ENCODE results near the gene PRKAB1.

Gene PRKAB1

DNA sequence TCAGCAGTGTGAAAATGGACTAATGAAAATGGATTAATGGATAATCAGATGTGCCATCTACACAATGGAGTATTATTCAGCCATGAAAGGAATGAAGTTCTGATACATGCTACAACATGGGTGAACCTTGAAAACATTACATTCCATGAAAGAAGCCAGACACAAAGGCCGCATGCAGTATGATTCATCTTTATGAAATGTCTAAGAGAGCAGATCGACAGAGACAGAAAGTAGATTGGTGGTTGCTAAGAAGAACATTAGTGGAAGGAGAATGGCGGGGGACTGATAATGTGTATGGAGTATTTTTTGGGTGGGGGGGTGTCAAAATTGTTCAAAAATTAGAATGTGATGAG lies 47.3 kb downstream of the PRKAB1 start:
- no peak for FAIRE-seq

DNA sequence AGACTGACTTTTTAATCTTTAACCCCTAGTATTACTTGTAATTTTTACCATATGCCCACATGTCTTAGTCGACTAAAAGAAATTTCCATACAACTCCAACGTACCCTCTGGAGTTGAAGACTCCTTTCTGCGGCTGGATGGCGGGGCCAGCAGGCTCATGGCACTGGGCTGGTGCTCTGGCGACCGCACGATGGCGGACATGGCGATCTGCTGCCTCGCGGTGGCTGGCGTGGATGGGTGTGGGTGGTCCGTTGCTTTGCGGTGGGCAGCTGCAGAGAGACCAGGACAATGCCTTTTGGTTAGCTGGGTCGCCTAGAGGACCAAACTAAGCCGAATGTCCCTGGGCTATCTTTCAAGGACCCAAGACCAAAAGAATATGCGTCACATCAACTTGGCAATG lies 50.2 kb downstream of the PRKAB1 start:
- FAIRE-seq = no peak

DNA sequence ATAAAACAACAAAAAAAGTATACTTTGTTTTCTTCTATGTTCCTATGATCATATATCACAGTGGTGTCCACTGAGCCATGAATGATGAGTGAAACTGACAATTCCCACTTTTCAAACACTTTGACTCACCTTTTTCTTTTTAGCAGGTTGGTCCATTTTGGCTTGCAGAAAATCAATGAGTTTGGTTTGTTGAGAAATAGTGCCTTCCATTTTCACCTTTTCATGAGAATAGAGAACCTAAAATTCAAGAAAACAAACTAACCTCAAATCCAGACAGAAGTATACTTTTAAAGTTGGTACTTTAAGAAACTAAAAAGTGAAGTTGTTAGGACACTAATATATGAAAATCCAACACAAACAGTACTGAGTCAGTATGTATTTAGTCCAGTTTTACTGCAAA lies 52.4 kb downstream of the PRKAB1 start:
- FAIRE-seq = no peak

DNA sequence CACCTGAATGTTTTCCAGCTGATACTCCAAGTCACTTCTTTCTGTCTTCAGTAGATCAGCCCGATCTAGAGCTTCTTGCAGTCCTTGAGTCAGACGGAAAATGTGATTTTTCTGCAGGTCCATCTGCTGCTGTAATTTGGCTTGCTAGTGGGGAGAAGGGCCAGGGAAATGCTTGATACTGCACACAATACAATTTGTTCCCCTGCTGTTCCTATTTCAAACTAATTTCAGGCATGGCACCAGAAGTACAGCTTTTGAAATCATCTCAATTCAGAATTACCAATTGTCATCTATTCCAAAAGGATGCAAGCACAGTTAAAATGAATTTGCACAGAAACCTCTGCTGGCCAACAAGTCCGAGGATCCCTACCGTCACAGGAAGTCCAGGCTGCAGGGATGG lies 53.4 kb downstream of the PRKAB1 start:
- FAIRE-seq = no peak

DNA sequence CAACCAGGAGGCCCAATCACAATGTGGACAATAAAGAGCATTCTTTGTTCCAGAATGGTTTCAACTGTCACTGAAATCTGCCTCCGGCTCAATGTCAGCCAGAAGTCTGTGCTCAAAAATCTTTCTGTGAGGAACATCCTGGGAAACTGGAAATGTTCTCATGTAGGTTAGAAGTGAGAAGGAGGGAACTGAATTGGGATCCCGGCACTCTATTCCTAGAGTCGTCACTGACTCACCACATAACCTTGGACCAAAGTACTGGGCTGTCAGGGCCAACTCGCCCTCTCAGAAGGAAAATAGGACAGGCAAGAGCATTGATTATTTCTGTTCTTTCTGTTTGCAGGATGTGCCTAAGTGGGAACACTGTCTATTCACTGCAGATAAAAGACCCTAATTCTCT lies 57.6 kb downstream of the PRKAB1 start:
- no peak for FAIRE-seq

DNA sequence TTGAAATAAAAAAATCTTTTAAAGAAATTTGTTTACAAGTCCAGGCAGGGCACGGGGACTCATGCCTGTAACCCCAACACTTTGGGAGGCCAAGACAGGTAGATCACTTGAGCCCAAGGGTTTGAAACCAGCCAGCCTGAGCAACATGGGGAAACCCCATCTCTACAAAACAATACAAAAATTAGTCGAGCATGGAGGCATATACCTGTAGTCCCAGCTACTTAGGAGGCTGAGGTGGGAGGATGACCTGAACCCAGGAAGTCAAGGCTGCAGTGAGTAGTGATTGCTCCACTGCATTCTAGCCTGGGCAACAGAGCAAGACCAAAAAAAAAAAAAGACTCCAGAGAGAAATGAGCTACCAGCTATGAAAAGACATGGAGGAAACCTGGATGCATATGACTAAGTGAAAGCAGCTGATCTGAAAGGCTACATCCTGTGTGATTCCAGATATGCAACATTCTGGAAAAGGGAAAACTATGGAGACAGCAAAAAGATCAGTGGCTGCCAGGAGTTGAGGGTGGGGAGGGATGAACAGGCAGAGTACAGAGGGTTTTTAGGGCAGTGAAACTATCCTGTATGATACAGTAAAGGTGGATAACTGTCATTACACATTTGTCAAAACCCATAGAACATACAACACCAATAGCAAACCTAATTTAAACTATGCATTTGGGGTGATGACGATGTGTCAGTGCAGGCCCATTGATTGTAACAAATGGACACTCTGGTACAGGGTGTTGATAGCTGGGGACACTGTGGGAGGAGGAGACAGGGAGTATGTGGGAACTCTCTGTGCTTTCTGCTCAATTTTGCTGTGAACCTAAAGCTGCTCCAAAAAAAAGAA lies 59.9 kb downstream of the PRKAB1 start:
- FAIRE-seq = no peak

DNA sequence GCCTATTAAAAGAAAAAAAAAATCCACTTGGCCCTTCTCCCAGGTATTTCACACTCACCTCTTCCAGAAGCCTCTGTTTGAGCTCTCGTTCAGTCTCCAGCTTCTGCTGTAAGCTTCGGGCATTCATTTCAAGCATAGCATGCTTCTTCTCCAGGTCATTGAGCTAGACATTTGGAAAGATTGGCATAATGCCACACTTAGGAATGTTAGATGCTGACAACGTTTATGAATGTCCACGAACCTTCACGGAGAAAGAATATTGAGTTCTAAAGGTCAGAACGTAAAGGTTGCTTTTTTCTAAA lies 60.5 kb downstream of the PRKAB1 start:
- no peak for FAIRE-seq

DNA sequence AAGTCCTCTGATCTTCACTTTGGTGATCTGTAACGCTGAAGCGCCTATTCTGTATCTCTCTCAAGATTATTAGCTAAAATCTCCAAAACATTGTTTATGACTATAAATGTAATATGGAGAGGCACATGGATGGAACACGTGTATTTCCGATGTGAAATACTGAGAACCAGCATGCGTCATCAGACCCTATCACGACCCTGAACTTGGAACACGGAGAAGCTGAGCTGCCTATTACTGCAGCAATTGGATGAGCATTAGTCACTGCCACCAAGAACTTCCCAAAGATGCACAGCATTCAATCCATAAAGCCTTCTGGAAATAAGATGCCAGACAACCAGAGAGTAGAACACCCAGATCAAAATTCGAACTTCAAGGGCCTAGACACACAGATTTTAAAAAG lies 61.9 kb downstream of the PRKAB1 start:
- no peak for FAIRE-seq

DNA sequence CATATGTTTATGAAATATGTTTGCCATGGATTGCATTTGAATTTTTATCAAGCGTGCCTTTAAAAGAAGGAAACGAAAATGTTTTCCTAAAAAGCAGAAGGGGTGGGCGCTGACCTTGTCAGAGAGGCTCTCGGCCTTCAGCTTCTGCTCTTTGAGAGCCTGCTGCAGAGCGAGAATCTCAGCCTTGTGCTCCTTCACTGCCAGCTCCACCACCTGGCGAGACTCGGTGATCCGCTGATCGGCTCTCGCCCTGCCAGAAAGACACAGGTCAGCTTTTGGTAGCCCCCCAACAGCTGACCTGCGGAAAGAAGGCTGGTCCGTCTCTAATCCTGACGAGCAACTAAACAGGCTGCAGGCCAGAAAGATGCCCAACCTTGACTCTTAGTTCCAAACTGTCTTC lies 62.4 kb downstream of the PRKAB1 start:
- no peak for FAIRE-seq
